Activated T-cell treated with anti-CD3 and anti-CD28 coated beads, Interleukin-2, amount 50 U/mL, for 24 hours (primary cell): ENCODE data around the gene PTCD2.

Experiments
- DNase-seq: peaks from one replicate; pipeline ENCODE4 v3.0.0-alpha.2; 2020
- H3K27ac Mint-ChIP-seq: 2 replicates; pipeline ENCODE4 v1.8.0; 2020; ENCODE audit warnings: mild to moderate bottlenecking, mixed read lengths
- H3K27me3 Mint-ChIP-seq: 2 replicates; pipeline ENCODE4 v1.8.0; 2020; ENCODE audit warnings: mixed read lengths
- H3K36me3 Mint-ChIP-seq: 2 replicates; pipeline ENCODE4 v1.8.0; 2020; ENCODE audit warnings: low read depth, mixed read lengths
- H3K4me1 Mint-ChIP-seq: 2 replicates; pipeline ENCODE4 v1.8.0; 2020; ENCODE audit warnings: low read depth, mixed read lengths
- H3K4me3 Mint-ChIP-seq: 2 replicates; pipeline ENCODE4 v1.8.0; 2020; ENCODE audit warnings: mild to moderate bottlenecking, moderate library complexity, mixed read lengths
- H3K9me3 Mint-ChIP-seq: 2 replicates; pipeline ENCODE4 v1.8.0; 2020; ENCODE audit warnings: mixed read lengths

Gene PTCD2

GRCh38 chr5:72347801-72348308 lies 27.7 kb downstream of the PTCD2 start:
- Mint-ChIP-seq H3K36me3 (peaks cover 89% of the 10 kb centered on the region), H3K4me1 (peaks cover 26% of the 10 kb centered on the region), H3K27ac (peak overlapping the region; percentile 89), H3K4me3 (no peak overlapping the region), H3K9me3 (no peaks in the 10 kb centered on the region), H3K27me3 (no peaks in the 10 kb centered on the region)
- DNase-seq, result no peak

GRCh38 chr5:72351376-72351775 lies 31.2 kb downstream of the PTCD2 start:
- H3K4me3 Mint-ChIP-seq, result no peak overlapping the region
- H3K27me3 Mint-ChIP-seq, result no peaks in the 10 kb centered on the region
- no peak for DNase-seq
- H3K36me3 Mint-ChIP-seq, result peaks cover 77% of the 10 kb centered on the region
- peaks cover 26% of the 10 kb centered on the region for H3K4me1 Mint-ChIP-seq
- H3K9me3 Mint-ChIP-seq, result no peaks in the 10 kb centered on the region
- H3K27ac Mint-ChIP-seq, result no peak overlapping the region

GRCh38 chr5:72352616-72353015 lies 32.4 kb downstream of the PTCD2 start:
- Mint-ChIP-seq H3K27ac (no peak overlapping the region), H3K27me3 (no peaks in the 10 kb centered on the region), H3K4me3 (no peak overlapping the region), H3K36me3 (peaks cover 70% of the 10 kb centered on the region), H3K4me1 (peaks cover 19% of the 10 kb centered on the region), H3K9me3 (no peaks in the 10 kb centered on the region)
- no peak for DNase-seq

GRCh38 chr5:72353046-72353445 lies 32.9 kb downstream of the PTCD2 start:
- no peak for DNase-seq
- no peaks in the 10 kb centered on the region for H3K27me3 Mint-ChIP-seq
- peaks cover 14% of the 10 kb centered on the region for H3K4me1 Mint-ChIP-seq
- H3K36me3 Mint-ChIP-seq, result peaks cover 70% of the 10 kb centered on the region
- H3K9me3 Mint-ChIP-seq, result no peaks in the 10 kb centered on the region
- no peak overlapping the region for H3K27ac Mint-ChIP-seq
- no peak overlapping the region for H3K4me3 Mint-ChIP-seq

GRCh38 chr5:72355706-72356299 lies 35.6 kb downstream of the PTCD2 start:
- Mint-ChIP-seq H3K27me3 (no peaks in the 10 kb centered on the region), H3K4me1 (no peaks in the 10 kb centered on the region), H3K27ac (no peak overlapping the region), H3K36me3 (peaks cover 74% of the 10 kb centered on the region), H3K9me3 (no peaks in the 10 kb centered on the region), H3K4me3 (no peak overlapping the region)
- DNase-seq, result no peak

- no peak for DNase-seq
- Mint-ChIP-seq H3K9me3 (no peaks in the 10 kb centered on the region), H3K27me3 (no peaks in the 10 kb centered on the region), H3K27ac (no peak overlapping the region), H3K4me1 (no peaks in the 10 kb centered on the region), H3K4me3 (no peak overlapping the region), H3K36me3 (peaks cover 74% of the 10 kb centered on the region)
Measured at GRCh38 chr5:72356361-72356760, 36.2 kb downstream of the PTCD2 start.

- no peaks in the 10 kb centered on the region for H3K27me3 Mint-ChIP-seq
Measured at GRCh38 chr5:72358925-72359324, 38.8 kb downstream of the PTCD2 start.

GRCh38 chr5:72359886-72360285 lies 39.7 kb downstream of the PTCD2 start:
- no peaks in the 10 kb centered on the region for H3K4me1 Mint-ChIP-seq
- no peak overlapping the region for H3K27ac Mint-ChIP-seq
- no peaks in the 10 kb centered on the region for H3K27me3 Mint-ChIP-seq
- H3K9me3 Mint-ChIP-seq, result no peaks in the 10 kb centered on the region
- DNase-seq, result no peak
- H3K36me3 Mint-ChIP-seq, result peaks cover 77% of the 10 kb centered on the region
- H3K4me3 Mint-ChIP-seq, result no peak overlapping the region

More at GRCh38 chr5:72358925-72359324, 38.8 kb downstream of the PTCD2 start:
- Mint-ChIP-seq H3K4me3 (no peak overlapping the region), H3K4me1 (no peaks in the 10 kb centered on the region), H3K27ac (no peak overlapping the region), H3K9me3 (no peaks in the 10 kb centered on the region), H3K36me3 (peaks cover 74% of the 10 kb centered on the region)
- no peak for DNase-seq

- Mint-ChIP-seq H3K9me3 (no peaks in the 10 kb centered on the region), H3K36me3 (peaks cover 73% of the 10 kb centered on the region), H3K27ac (no peak overlapping the region), H3K4me3 (no peak overlapping the region), H3K27me3 (no peaks in the 10 kb centered on the region), H3K4me1 (no peaks in the 10 kb centered on the region)
- no peak for DNase-seq
Measured at GRCh38 chr5:72363166-72363802, 43.1 kb downstream of the PTCD2 start.

GRCh38 chr5:72364171-72364570 lies 44.0 kb downstream of the PTCD2 start:
- Mint-ChIP-seq H3K4me1 (no peaks in the 10 kb centered on the region), H3K27ac (no peak overlapping the region), H3K9me3 (no peaks in the 10 kb centered on the region), H3K36me3 (peaks cover 69% of the 10 kb centered on the region), H3K4me3 (no peak overlapping the region), H3K27me3 (no peaks in the 10 kb centered on the region)
- no peak for DNase-seq

GRCh38 chr5:72364951-72365350 lies 44.8 kb downstream of the PTCD2 start:
- no peak for DNase-seq
- peaks cover 63% of the 10 kb centered on the region for H3K36me3 Mint-ChIP-seq
- no peaks in the 10 kb centered on the region for H3K4me1 Mint-ChIP-seq
- H3K27ac Mint-ChIP-seq, result no peak overlapping the region
- no peak overlapping the region for H3K4me3 Mint-ChIP-seq
- no peaks in the 10 kb centered on the region for H3K9me3 Mint-ChIP-seq
- H3K27me3 Mint-ChIP-seq, result no peaks in the 10 kb centered on the region

GRCh38 chr5:72366324-72366976 lies 46.3 kb downstream of the PTCD2 start:
- no peak overlapping the region for H3K27ac Mint-ChIP-seq
- no peaks in the 10 kb centered on the region for H3K4me1 Mint-ChIP-seq
- H3K9me3 Mint-ChIP-seq, result no peaks in the 10 kb centered on the region
- H3K36me3 Mint-ChIP-seq, result peaks cover 53% of the 10 kb centered on the region
- H3K27me3 Mint-ChIP-seq, result no peaks in the 10 kb centered on the region
- DNase-seq, result no peak
- H3K4me3 Mint-ChIP-seq, result no peak overlapping the region

- no peak overlapping the region for H3K4me3 Mint-ChIP-seq
- H3K36me3 Mint-ChIP-seq, result peaks cover 35% of the 10 kb centered on the region
- DNase-seq, result no peak
- H3K27ac Mint-ChIP-seq, result no peak overlapping the region
- no peaks in the 10 kb centered on the region for H3K27me3 Mint-ChIP-seq
- no peaks in the 10 kb centered on the region for H3K9me3 Mint-ChIP-seq
- H3K4me1 Mint-ChIP-seq, result no peaks in the 10 kb centered on the region
Measured at GRCh38 chr5:72368271-72368670, 48.1 kb downstream of the PTCD2 start.

- H3K4me1 Mint-ChIP-seq, result no peaks in the 10 kb centered on the region
- peaks cover 28% of the 10 kb centered on the region for H3K36me3 Mint-ChIP-seq
Measured at GRCh38 chr5:72369301-72369700, 49.1 kb downstream of the PTCD2 start.

GRCh38 chr5:72369711-72370110 lies 49.5 kb downstream of the PTCD2 start:
- no peaks in the 10 kb centered on the region for H3K27me3 Mint-ChIP-seq

More at GRCh38 chr5:72369301-72369700, 49.1 kb downstream of the PTCD2 start:
- no peaks in the 10 kb centered on the region for H3K9me3 Mint-ChIP-seq
- H3K4me3 Mint-ChIP-seq, result no peak overlapping the region
- H3K27ac Mint-ChIP-seq, result no peak overlapping the region
- DNase-seq, result no peak
- H3K27me3 Mint-ChIP-seq, result no peaks in the 10 kb centered on the region

More at GRCh38 chr5:72369711-72370110, 49.5 kb downstream of the PTCD2 start:
- Mint-ChIP-seq H3K9me3 (no peaks in the 10 kb centered on the region), H3K4me3 (no peak overlapping the region), H3K4me1 (no peaks in the 10 kb centered on the region), H3K27ac (no peak overlapping the region), H3K36me3 (peaks cover 25% of the 10 kb centered on the region)
- no peak for DNase-seq
